ENCODE data around the gene CYB561. TPM values are rescaled to one million over a fixed set of nuclear protein-coding genes. Genes with fewer than 3 reads are reported as not detected.

The CYB561 gene
- polyA plus RNA-seq, 4 donors = 25.7 to 33.8 (median 29.9) TPM

DNA sequence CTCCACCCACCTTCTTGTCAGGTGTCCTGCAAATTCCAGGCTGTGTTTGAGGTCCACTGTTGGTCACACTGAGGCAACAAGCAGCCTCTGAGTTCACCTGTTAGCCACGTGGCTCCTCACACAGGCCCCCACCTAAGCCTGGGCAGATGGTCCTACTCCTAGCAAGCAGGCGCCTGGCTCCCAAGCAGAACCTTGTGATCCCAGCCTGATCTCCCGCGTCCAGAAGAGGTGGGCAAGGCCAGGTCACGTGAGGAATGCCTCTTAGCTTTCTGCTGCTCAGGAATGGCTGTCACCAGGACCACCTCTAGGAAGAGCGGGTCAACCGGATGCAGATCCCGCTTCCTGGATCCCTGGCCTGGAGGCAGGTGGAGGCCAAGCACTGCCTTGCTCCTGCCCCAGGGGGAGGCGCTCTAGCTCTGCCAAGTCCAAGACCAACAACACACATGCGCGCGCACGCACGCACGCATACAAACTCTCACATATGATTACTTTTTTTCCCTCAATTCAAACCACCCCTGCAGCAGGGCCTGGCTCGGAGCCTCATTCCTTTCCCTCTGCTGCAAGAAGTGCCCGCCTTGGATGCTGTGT lies 9.5 kb downstream of the CYB561 start:
- DNase-seq (ENCODE audit: low read depth in 4 of 4, low spot score in 3 of 4) = no peak

DNA sequence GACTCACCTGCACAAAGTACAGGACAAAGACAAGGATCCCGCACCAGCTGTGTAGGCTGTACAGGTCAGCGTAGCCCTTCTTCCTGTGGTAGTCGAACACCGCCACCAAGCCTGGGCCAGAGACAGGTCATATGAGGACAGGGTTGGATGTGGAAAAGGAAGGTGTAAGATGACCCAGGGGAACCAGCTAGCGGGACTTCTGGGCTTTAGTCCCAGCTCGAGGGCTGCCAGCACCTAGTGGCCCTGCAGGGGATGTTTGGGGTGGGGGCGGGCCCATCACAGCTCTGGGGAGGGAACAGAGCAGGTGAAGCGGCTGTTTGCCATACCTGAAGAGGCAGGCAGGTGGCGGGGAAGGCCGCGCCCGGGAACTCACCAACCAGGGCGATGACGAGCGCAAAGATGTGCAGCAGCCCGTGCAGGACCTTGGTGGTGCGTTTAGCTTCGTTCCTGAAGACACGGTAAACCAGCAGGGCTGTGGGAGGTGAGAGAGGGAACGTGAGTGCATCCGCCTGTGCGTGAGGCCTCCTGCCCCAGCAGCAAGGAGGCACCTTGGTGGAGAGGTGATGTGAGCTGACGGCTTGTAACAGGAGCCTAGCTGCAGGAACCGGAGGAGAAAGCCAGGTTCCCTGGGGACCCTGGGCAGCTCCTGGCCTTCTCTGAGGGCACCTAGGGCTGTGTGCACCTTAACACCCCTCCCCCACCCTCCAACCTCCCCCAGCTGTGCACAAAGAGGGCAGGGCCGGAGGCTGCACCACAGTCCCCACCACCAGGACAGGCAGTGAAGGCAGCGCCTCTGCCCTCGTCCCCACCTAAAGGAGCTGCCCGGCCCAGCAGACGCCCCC lies 10.2 kb downstream of the CYB561 start:
- no peak for DNase-seq (ENCODE audit: low read depth in 4 of 4, low spot score in 3 of 4)

DNA sequence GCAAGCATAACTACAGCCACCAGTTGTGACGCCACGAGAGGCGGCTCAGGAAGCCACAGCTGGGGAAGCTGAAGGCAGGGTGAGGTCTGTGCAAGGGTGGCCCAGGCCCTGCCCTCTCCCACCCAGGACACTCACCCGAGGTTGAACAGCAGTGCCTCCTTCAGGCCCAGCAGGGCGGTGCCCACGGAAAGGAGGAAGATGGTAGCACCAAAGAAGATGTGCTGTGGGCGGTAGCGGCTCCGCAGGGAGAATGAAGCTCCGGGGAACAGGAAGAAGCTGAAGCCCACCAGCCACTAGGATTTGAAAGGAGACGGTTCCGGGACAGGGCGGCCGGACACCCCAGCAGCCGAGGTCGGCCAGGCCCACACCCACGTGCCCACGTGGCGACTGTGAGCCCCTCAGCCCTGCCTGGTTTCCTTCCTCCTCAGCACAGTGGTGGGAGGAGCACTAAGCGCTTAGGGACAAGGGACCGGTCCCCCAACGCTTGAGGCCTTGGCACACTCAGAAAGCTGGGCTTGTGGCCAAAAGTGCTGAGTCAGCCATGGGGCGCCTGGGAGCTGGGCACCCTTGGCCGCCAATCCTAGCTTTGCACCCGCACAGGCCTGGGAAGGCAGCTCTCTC lies 11.0 kb downstream of the CYB561 start:
- DNase-seq (ENCODE audit: low read depth in 4 of 4, low spot score in 3 of 4) = no peak

DNA sequence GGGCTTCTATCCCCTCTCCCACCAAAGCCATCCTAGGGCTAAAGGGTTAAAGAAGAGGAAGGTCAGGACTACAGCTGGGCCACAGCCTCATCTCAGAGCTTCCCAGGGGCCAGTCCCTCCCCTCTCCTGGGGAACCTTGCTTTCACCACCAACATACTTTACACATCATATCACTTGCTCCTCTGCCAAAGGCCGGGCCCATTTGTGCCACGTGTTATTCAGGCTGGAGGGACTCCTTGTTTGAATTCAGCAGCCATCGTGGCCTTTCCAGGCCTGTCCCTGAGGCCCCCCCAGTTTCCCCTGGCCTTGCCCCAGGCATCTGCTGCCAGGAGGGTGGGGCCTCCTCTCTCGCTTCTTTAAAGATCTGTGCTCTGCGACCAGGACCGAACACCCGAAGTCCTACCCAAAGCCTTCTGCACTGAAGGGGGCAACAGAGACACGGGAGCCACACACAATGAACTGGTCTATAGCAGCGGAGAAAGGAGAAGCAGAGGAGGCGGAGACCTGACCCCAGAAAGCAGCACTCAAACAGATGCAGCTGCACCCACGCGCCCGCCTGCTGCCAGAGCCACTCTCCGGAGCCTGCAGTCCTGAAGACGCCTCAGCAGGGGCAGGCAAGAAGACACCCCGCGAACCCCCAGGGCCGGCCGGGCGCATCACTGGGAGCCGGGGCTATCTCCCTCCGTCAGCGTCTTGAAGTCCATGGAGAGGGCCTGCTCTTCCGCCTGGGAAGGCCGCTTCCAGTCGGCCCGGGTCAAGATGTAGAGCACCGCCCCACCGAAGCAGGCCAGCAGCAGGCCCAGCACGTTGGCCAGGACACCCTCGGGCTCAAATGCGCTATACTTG lies 12.1 kb downstream of the CYB561 start:
- no peak for DNase-seq (ENCODE audit: low read depth in 4 of 4, low spot score in 3 of 4)

DNA sequence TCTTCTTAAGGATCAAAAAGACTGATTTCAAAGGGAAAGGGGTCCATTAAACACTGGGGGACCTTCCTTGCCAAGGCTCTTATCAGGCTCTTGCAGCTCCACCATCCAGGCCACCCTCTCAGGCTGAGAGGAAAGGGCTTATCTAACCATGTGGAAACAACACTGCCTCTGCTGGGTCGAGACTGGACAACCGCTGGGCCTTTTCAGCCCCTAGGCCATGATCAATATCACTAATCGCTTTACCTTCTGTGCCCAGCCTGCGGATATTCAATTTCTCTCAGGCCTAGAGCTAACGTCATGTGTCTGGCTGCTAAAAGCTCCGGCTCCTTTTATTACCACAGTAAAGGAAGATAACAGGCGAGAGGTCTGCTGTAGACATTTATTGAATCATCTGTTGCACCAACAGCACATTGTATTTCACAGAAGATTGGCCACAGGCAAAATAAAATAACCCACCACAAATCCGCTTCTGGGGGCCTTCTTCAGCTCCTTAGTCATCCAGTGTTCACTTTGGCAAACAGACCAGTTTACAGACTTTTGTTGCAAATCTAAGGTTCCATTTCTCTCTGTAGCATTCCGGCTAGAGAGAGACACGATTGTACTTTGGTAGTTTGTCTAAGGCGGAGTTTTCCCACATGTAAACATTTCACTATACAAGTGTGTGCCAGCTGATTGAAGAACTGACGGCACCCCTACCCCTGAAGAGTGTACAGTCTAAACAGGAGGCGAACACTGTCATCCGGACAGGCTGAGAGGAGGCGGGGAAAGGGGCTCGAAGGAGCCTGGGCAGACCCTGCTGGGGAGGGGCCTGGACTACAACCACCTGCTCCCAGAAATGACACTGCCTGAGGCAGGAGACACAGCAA lies 13.9 kb downstream of the CYB561 start:
- DNase-seq (ENCODE audit: low read depth in 4 of 4, low spot score in 3 of 4) = no peak

DNA sequence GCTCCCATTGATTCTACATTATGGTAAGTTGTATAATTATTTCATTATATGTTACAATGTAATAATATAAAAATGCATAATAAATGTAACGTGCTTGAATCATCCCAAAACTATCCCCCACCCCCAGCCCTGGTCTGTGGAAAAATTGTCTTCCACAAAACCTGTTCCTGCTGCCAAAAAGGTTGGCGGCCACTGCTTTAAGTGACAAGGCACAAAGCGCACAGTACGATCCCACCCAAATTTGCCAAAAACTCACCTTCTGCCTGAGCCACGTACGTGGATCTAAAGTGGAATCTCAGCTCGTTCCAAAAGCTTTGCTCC lies 14.5 kb downstream of the CYB561 start:
- no peak for DNase-seq (ENCODE audit: low read depth in 4 of 4, low spot score in 3 of 4)

DNA sequence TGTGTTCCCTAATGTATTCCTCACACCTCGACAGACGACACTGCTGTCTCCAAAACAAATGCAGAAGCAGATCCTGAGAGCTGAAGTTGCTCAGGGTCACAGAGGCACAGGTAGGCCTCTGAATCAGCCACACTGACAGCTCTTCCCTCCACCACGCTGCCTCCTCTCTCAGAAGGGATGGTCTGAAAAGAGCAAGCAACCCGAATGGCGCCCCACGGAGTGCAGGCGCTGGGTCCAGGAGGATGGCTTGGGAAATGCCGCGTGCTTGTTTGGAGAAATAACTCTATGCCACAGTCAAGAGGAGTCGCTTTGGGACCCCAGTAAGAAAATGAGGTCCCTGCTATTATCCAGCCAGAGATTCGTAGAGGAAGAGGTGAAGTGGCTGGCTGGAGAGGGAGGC lies 15.9 kb downstream of the CYB561 start:
- DNase-seq (ENCODE audit: low read depth in 4 of 4, low spot score in 3 of 4) = no peak

DNA sequence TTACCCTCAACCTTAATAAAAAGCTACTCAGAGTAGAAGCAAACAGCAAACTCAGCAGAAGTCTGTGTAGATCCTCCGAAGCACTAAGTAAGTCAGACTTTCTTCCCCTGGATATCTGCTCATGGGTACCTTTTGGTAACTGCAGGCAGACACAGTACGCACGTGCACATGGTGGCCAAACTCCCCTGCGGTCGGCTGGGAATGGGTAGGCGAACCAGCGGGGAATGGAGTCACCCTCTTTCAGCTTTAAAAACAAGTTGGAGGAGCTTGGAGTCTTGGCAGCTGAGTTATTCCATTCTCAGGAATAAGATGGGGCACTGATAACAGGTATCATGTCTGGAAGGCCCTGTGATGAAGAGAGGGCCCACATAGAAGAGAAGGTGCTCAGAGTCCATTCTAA lies 16.3 kb downstream of the CYB561 start:
- no peak for DNase-seq (ENCODE audit: low read depth in 4 of 4, low spot score in 3 of 4)

DNA sequence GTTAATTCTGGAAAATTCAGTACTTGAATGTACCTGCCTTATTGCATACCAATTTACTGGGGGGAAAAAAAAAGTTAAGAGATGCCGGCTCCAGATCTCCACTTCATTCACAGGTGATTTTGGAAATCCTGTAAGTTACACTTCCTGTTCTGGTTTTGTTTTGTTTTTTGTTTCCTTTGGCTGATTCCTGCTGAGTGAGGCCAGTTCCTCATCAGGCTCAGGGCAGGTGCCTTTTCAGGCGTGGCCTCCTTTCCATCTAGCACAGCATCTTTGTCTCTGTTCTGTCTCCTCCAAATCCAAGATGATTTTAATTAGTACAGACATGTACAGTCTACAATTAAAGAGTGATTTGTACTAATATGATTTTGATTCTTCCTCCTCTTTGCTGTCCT lies 19.2 kb downstream of the CYB561 start:
- no peak for DNase-seq (ENCODE audit: low read depth in 4 of 4, low spot score in 3 of 4)

DNA sequence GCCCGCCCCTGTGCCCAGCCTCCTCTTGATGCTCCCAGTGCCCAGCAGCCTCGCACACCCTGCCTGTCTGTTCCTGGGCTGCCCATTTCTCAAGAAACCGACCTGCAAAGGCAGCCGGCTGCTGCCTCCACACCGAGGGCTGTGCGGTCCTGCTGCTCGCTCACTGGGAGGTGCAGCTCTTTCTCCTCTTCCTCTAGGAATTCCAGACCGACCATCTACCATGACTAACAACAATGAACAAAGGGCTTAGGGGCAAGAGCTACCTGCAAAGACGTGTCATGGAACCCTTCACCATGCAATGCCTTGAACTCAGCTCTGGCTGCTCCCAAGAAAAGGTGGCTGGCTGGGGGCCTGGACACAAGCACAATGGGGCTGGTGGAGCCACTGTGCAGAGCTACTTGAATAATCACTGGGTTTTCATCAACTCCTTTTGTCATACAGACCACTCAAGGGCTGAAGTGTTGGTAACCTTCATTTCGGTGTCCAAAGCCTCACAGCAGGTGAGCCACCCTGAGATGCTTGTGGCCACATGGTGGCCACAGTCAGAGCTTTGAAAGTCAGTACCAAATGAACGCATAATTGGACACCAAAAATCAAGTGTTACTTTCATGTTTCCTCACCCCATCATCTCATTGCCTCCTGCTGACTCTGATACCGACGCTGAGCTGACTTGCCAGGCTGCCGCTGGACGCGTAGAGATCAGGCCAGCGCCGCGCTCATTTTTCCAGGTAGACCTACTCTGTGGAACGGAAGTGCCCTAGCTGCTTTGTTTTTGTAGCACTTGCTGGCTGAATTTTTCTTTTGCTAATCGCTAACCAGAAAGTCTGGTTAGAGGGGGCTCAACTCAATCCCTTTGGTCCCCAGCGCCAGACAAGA lies 19.8 kb downstream of the CYB561 start:
- no peak for DNase-seq (ENCODE audit: low read depth in 4 of 4, low spot score in 3 of 4)

DNA sequence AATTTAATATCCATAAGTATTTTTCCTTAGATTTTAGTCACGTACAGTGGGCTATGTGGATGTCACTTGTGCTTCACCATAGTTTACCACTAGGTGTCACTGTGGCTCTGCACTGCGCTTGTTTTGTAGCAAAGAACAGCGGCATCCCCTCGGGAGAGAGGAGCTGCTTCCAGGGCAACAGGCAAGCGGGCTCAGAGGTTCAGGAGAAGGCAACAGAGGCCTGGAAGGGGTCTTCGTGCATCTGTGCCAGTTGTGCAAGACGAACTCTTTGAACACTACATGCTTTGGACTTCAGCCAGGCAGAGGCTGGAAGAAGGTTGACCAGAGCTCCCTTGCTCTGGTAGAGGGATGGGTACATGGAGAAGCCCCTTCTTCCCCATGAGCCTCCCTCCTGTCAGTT lies 20.6 kb downstream of the CYB561 start:
- peak; percentile 69 to 77 (median 74) for DNase-seq (ENCODE audit: low read depth in 4 of 4, low spot score in 3 of 4)

DNA sequence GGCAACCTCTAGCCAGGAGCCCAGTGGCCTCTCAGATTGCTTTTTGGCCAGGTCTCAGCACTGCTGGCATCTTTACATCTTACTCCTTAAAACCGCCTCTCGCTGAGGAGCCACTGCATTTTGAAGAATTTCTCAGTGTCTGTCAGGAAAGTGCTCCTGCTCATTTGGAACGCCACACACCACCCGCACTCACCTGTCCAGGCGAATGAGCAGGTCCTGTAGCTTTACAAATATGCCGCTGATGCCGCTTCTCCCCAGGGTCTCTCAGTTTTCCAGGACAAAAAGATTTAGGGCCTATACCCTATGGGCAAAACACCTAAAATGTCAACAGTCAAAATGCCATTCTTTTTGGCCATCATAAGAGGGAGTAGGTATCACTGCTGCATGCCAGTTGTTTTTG lies 22.1 kb downstream of the CYB561 start:
- DNase-seq (ENCODE audit: low read depth in 4 of 4, low spot score in 3 of 4) = no peak

DNA sequence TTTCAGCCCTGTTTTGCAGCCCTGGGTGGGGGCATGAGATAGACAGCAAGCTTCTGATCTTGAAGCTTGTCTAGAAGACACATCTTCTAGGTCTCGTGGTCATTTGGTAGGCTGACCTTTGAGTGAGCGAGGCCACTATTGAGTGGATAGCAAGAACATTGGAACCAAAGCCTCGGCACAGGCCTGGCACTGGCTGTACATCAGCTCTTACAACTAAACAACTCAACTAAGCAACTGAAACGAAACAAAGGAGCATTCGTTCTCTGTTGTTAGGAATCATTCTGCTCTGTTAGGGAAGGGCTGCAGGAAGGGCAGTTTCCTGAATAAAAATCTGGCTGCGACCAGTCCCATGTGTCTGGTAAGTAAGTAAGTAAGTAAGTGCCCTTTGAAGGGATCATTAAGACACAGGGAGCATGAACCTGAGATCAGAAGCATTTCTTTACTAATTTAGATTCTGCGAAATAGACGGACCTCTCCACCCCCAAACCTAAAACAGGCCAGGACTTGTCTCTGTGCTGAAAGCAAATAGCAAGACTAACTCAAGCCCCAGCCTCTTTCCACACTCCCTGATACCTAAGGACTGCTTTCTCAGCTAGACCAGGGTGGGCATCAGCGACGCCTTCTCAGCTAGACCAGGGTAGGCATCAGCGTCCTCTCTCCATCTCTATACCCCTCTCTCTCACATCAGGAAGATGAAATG lies 22.7 kb downstream of the CYB561 start:
- no peak for DNase-seq (ENCODE audit: low read depth in 4 of 4, low spot score in 3 of 4)

DNA sequence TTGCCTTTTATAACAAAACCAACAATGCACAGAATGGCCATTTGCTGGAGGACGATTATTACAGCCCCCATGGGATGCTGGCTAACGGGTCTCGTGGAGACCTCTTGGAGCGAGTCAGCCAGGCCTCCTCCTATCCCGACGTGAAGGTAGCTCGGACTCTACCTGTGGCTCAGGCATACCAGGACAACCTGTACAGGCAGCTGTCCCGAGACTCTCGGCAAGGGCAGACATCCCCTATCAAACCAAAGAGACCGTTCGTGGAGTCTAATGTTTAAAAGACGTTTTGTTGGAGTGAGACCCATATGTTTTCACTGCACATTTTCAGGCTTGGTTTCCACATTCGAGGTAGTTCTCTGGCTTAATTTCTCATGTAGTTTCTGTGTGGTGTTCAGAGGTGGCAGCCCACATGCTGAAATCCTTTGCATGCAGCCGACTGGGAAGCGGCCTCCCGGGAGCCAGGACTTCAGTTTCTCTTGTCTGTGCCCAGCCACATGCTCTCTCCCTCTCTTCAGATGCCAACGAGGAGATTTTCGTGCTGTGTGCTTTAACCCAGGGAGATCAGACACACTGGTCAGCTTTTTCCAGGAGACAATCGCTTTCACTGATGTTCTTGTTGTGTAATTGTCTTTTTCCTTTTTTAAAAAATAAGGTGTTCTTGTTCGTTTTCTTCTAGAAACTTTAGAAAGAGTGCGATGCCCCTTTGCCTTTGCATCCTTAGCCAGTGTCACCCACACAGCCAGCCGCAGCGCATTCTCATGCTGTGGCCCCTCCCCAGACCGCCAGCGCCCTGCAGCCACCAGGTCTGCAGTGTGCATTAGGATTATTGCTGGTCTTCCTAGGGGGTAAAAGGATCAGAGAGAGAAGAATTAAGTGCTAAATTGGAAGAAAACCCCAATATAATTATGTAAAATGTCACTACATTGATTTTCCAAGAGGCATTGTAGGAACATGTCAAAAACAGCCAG lies 24.1 kb downstream of the CYB561 start:
- DNase-seq (ENCODE audit: low read depth in 4 of 4, low spot score in 3 of 4) = no peak

DNA sequence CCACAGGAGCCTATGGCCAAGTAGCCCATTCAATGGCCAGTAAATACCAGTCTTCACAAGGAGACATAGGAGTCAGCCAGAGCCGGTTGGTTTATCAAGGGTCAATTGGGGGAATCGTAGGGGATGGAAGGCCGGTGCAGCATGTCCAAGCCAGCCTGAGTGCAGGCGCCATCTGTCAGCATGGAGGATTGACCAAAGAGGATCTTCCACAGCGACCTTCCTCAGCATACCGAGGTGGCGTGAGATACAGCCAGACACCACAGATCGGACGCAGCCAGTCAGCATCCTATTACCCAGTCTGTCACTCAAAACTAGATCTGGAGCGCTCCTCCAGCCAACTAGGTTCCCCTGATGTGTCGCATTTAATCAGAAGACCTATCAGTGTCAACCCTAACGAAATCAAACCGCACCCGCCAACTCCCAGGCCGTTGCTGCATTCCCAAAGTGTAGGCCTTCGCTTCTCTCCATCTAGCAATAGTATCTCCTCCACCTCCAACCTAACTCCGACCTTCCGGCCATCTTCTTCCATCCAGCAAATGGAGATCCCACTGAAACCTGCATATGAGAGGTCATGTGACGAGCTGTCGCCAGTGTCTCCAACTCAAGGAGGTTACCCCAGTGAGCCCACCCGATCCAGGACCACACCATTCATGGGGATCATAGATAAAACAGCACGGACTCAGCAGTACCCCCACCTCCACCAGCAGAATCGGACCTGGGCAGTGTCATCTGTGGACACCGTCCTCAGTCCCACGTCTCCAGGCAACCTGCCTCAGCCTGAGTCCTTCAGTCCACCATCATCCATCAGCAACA lies 25.0 kb downstream of the CYB561 start:
- no peak for DNase-seq (ENCODE audit: low read depth in 4 of 4, low spot score in 3 of 4)

DNA sequence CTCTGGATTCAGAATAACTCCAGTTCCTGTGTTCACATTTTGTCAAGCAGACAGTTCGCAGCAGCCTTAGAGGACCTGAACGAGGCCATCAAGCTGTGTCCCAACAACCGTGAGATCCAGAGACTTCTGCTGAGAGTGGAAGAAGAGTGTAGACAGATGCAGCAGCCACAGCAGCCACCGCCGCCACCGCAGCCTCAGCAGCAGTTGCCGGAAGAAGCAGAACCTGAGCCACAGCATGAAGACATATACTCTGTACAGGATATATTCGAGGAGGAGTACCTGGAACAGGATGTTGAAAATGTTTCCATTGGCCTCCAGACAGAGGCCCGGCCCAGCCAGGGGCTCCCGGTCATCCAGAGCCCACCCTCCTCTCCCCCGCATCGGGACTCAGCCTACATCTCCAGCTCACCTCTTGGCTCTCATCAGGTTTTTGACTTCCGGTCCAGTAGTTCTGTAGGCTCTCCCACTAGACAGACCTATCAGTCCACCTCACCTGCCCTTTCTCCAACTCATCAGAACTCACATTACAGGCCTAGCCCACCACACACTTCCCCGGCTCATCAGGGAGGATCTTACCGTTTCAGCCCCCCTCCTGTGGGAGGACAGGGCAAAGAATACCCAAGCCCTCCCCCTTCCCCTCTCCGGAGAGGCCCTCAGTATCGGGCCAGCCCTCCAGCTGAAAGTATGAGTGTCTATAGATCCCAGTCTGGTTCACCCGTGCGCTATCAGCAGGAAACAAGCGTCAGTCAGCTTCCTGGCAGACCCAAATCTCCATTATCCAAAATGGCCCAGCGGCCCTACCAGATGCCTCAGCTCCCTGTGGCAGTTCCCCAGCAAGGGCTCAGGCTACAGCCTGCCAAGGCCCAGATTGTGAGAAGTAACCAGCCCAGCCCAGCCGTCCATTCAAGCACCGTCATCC lies 25.9 kb downstream of the CYB561 start:
- DNase-seq (ENCODE audit: low read depth in 4 of 4, low spot score in 3 of 4) = no peak
